Loucy (cell line): ENCODE results near the gene PCNP.

ENCODE experiments used
- H2AFZ ChIP-seq: fragments of 200-600 bp; sonication (generic); 2 replicates; pipeline ENCODE4 v1.6.0; 2016; ENCODE audit warnings: antibody characterized with exemption, mild to moderate bottlenecking, low read length, moderate library complexity
- H3F3A ChIP-seq: fragments of 200-600 bp; 2 replicates; pipeline ENCODE4 v1.6.0; 2016; ENCODE audit warnings: antibody characterized with exemption, low read depth, mild to moderate bottlenecking
- H3K27me3 ChIP-seq: fragments of 200-600 bp; sonication (generic); 2 replicates; pipeline ENCODE4 v1.6.1; 2014; ENCODE audit warnings: low read length, mild to moderate bottlenecking; ENCODE audit not compliant: insufficient read depth, poor library complexity, severe bottlenecking
- H3K36me3 ChIP-seq: fragments of 200-600 bp; sonication (generic); 2 replicates; pipeline ENCODE4 v1.6.1; 2016; ENCODE audit warnings: low read length; ENCODE audit not compliant: insufficient read depth
- H3K4me1 ChIP-seq: fragments of 200-600 bp; sonication (generic); 2 replicates; pipeline ENCODE4 v1.5.1; 2014; ENCODE audit warnings: low read length, mild to moderate bottlenecking; ENCODE audit not compliant: insufficient read depth, poor library complexity, severe bottlenecking
- H3K4me2 ChIP-seq: fragments of 200-600 bp; sonication (generic); 2 replicates; pipeline ENCODE4 v1.6.0; 2014; ENCODE audit warnings: antibody characterized with exemption, low read length, low read depth, mild to moderate bottlenecking; ENCODE audit not compliant: poor library complexity, severe bottlenecking
- H3K4me3 ChIP-seq: fragments of 200-600 bp; sonication (generic); 2 replicates; pipeline ENCODE4 v1.5.1; 2014; ENCODE audit warnings: low read length, mild to moderate bottlenecking, mixed read lengths; ENCODE audit not compliant: poor library complexity, severe bottlenecking
- H3K79me2 ChIP-seq: fragments of 200-600 bp; sonication (generic); 2 replicates; pipeline ENCODE4 v1.6.1; 2014; ENCODE audit warnings: low read length; ENCODE audit not compliant: insufficient read depth
- H3K9ac ChIP-seq: fragments of 200-600 bp; sonication (generic); 2 replicates; pipeline ENCODE4 v1.6.0; 2014; ENCODE audit warnings: mild to moderate bottlenecking, low read depth, low read length, moderate library complexity; ENCODE audit not compliant: poor library complexity, severe bottlenecking
- H3K9me2 ChIP-seq: fragments of 200-600 bp; sonication (generic); replicated peaks from 2 replicates; pipeline ENCODE4 v1.6.1; 2016; ENCODE audit warnings: low read depth, low read length, mixed read lengths
- H3K9me3 ChIP-seq: fragments of 200-600 bp; sonication (generic); 2 replicates; pipeline ENCODE4 v1.6.1; 2014; ENCODE audit warnings: mild to moderate bottlenecking, antibody characterized with exemption, low read length, low read depth; ENCODE audit not compliant: insufficient read depth
- H4K20me1 ChIP-seq: fragments of 200-600 bp; sonication (generic); 2 replicates; pipeline ENCODE4 v1.6.0; 2014; ENCODE audit warnings: antibody characterized with exemption, low read length, mild to moderate bottlenecking; ENCODE audit not compliant: insufficient read depth, poor library complexity, severe bottlenecking
- CTCF ChIP-seq: fragments of 200-600 bp; sonication (generic); conservative IDR thresholded peaks from 2 replicates; pipeline ENCODE4 v1.5.1; 2014; ENCODE audit warnings: mild to moderate bottlenecking, antibody characterized with exemption, low read length
- EZH2phosphoT487 ChIP-seq: fragments of 200-600 bp; IDR thresholded peaks from 2 replicates; pipeline ENCODE4 v1.6.1; 2018; ENCODE audit warnings: antibody characterized with exemption, mild to moderate bottlenecking, moderate library complexity, borderline replicate concordance

PCNP gene

DNA sequence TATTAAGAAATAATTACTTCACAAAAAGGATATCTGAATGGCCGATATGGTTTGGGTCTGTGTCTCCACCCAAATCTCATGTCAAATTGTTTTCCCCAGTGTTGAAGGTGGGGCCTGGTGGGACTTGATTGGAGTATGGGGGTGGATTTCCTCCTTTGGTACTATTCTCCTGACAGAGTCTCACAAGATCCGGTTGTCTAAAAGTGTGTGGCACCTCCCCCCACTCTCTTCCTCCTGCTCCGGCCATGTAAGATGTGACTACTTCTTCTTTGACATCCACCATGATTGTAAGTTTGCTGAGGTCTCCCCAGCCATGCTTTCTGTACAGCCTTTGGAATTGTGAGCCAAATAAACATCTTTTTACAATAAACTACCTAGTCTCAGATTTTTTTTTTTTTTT lies 68.5 kb downstream of the PCNP start:
- Histone ChIP-seq H3K27me3 (no peaks in the 10 kb centered on the region), H3K79me2 (no peaks in the 10 kb centered on the region), H3K4me3 (no peak overlapping the region), H3K9ac (no peak overlapping the region), H3K4me1 (peaks cover 17% of the 10 kb centered on the region), H4K20me1 (no peaks in the 10 kb centered on the region), H2AFZ (no peak overlapping the region), H3K9me3 (no peaks in the 10 kb centered on the region), H3K9me2 (no peaks in the 10 kb centered on the region), H3K36me3 (no peaks in the 10 kb centered on the region), H3F3A (no peaks in the 10 kb centered on the region), H3K4me2 (no peak overlapping the region)
- TF ChIP-seq EZH2phosphoT487 = no peak
- TF ChIP-seq CTCF = no peak

DNA sequence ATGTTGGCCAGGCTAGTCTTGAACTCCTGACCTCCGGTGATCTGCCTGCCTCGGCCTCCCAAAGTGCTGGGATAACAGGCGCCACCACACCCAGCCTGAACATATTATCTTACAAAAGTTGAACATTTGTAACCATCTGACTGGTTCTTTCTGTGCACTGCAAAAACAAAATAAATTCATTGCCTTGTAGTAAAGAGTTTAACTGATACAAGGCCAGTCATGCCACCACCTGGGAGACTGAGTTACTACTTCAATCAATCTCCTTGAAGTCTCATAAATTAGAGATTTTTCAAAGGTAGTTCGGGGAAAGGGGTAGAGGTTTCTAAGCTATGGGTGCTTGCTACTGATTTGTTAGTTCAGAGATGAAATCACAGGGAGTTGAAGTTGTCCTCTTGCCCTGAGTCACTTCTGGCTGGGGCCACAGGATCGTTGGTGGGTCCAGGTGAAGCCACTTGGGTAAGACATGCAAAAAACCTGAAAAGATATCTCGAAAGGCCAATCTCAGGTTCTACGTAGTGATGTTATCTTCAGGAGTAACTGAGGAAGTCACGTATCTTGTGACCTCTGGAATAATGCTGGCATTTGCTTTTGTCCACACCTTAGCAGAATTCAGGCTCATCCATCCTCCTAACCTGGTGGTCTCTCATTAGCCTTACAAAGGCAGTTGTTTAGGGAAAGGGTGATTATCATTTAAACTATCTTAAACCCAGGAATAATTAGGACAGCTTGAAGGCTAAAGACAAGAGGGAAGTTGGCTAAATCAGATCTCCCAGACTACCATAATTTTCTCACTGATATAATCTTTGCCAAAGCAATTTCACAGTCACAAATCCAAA lies 69.2 kb downstream of the PCNP start:
- TF ChIP-seq CTCF (no peak), EZH2phosphoT487 (no peak)
- no peak overlapping the region for H2AFZ ChIP-seq
- peaks cover 17% of the 10 kb centered on the region for H3K4me1 ChIP-seq
- H3F3A ChIP-seq = no peaks in the 10 kb centered on the region
- no peaks in the 10 kb centered on the region for H3K27me3 ChIP-seq
- no peak overlapping the region for H3K4me2 ChIP-seq
- H4K20me1 ChIP-seq = no peaks in the 10 kb centered on the region
- H3K9ac ChIP-seq = no peak overlapping the region
- H3K4me3 ChIP-seq = no peak overlapping the region
- no peaks in the 10 kb centered on the region for H3K9me3 ChIP-seq
- H3K36me3 ChIP-seq = no peaks in the 10 kb centered on the region
- H3K9me2 ChIP-seq = no peaks in the 10 kb centered on the region
- no peaks in the 10 kb centered on the region for H3K79me2 ChIP-seq
